ENCODE measurements around the gene ALOX12.
"Not testable (repeated sequence)": the region's sequence is repeated elsewhere in the genome, so short reads cannot be mapped to it uniquely, and the experiment has no call there.

DNA sequence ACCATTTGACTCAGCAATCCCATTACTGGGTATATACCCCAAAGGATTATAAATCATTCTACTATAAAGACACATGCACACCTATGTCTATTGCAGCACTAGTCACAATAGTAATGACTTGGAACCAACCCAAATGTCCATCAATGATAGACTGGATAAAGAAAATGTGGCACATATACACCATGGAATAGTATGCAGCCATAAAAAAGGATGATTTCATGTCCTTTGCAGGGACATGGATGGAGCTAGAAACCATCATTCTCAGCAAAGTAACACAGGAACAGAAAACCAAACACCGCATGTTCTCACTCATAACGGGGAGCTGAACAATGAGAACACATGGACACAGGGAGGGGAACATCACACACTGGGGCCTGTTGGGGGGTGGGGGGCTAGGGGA, 44.9 kb upstream of the ALOX12 start:
- TF ChIP-seq, protein P1, sequence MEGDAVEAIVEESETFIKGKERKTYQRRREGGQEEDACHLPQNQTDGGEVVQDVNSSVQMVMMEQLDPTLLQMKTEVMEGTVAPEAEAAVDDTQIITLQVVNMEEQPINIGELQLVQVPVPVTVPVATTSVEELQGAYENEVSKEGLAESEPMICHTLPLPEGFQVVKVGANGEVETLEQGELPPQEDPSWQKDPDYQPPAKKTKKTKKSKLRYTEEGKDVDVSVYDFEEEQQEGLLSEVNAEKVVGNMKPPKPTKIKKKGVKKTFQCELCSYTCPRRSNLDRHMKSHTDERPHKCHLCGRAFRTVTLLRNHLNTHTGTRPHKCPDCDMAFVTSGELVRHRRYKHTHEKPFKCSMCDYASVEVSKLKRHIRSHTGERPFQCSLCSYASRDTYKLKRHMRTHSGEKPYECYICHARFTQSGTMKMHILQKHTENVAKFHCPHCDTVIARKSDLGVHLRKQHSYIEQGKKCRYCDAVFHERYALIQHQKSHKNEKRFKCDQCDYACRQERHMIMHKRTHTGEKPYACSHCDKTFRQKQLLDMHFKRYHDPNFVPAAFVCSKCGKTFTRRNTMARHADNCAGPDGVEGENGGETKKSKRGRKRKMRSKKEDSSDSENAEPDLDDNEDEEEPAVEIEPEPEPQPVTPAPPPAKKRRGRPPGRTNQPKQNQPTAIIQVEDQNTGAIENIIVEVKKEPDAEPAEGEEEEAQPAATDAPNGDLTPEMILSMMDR (IDR thresholded peaks at IDR 0.05): not testable (repeated sequence)
- not testable (repeated sequence) for TF ChIP-seq POLR2A (IDR thresholded peaks at IDR 0.05); POLR2AphosphoS5 (IDR thresholded peaks at IDR 0.05); EP300 (IDR thresholded peaks at IDR 0.05; ENCODE audit: low read depth)
